Panc1 (cell line): ENCODE data around the gene APCDD1. TPM values are rescaled to one million over a fixed set of nuclear protein-coding genes. Genes with fewer than 3 reads are reported as not detected.

ENCODE experiments used
- ATAC-seq: fragments of 200-7000 bp; cut with Tn5 transposase; 2 replicates; pipeline ENCODE4 v1.9.1; 2020; ENCODE audit warnings: mild to moderate bottlenecking, moderate library complexity
- BruUV-seq: library from RNA; stranded (reverse); fragments of 400-500 nt; replicated peaks from 2 replicates; lab custom pipeline; 2021; lab: Mats Ljungman, UMichigan
- CTCF ChIA-PET: fragments of 300-600 bp; sonication (Branson Sonifier 250); formaldehyde crosslinking; loops from one replicate; lab custom pipeline; 2022; ENCODE audit warnings: antibody characterized with exemption; lab: Charles Lee
- POLR2A ChIA-PET: fragments of 300-600 bp; sonication (Branson Sonifier 250); formaldehyde crosslinking; loops from one replicate; lab custom pipeline; 2022; ENCODE audit warnings: antibody characterized with exemption; lab: Charles Lee
- DNase-seq: peaks from one replicate; pipeline ENCODE4 v3.0.0-alpha.2; 2010; ENCODE audit warnings: low read depth, low spot score
- H3K27ac ChIP-seq: 2 replicates; pipeline ENCODE4 v1.5.1; 2011; ENCODE audit warnings: mild to moderate bottlenecking, low read length, inconsistent platforms
- H3K27me3 ChIP-seq: fragments of 200-500 bp; sonication (Bioruptor generic); 2 replicates; pipeline ENCODE4 v1.6.0; 2014; ENCODE audit warnings: low read length, inconsistent platforms; ENCODE audit not compliant: control insufficient read depth, insufficient read depth
- H3K36me3 ChIP-seq: fragments of 200-500 bp; sonication (Bioruptor generic); 2 replicates; pipeline ENCODE4 v1.5.1; 2014; ENCODE audit warnings: inconsistent platforms, mild to moderate bottlenecking, low read length, moderate library complexity; ENCODE audit not compliant: control insufficient read depth, insufficient read depth
- H3K4me1 ChIP-seq: 2 replicates; pipeline ENCODE4 v1.5.1; 2011; ENCODE audit warnings: inconsistent platforms, mild to moderate bottlenecking, low read length, moderate library complexity; ENCODE audit not compliant: control insufficient read depth, insufficient read depth
- H3K4me3 ChIP-seq, 2 experiments: 2 replicates each; pipeline ENCODE4 v1.5.1; 2011 to 2012; ENCODE audit warnings: low read depth in 2 of 2, low read length in 2 of 2, mild to moderate bottlenecking in 2 of 2, inconsistent platforms in 1 of 2, moderate library complexity in 1 of 2
- H3K9me3 ChIP-seq: fragments of 200-500 bp; sonication (Bioruptor generic); 2 replicates; pipeline ENCODE4 v1.5.1; 2014; ENCODE audit warnings: low read depth, mild to moderate bottlenecking, inconsistent platforms, low read length, moderate library complexity; ENCODE audit not compliant: control insufficient read depth, insufficient read depth
- POLR2AphosphoS5 ChIP-seq: IDR thresholded peaks from 2 replicates; pipeline ENCODE4 v1.6.1; 2012; ENCODE audit warnings: mild to moderate bottlenecking, low read depth, low read length, moderate library complexity
- SIN3A ChIP-seq: IDR thresholded peaks from 2 replicates; pipeline ENCODE4 v1.6.1; 2012; ENCODE audit warnings: low read depth, mild to moderate bottlenecking, low read length, moderate library complexity, borderline replicate concordance; ENCODE audit not compliant: insufficient read depth
- TCF7L2 ChIP-seq: IDR thresholded peaks from 2 replicates; pipeline ENCODE4 v1.6.1; 2011; ENCODE audit warnings: mild to moderate bottlenecking, low read depth, low read length, inconsistent platforms
- in situ Hi-C: cut with HindIII; loops from 2 replicates; pipeline ENCODE4 v1.10.0; 2016; ENCODE audit warnings: low sequenced_read_pairs, low pct_unique_long_range_greater_than_20kb
- intact Hi-C: fragments of 100-400 bp; cut with micrococcal nuclease; formaldehyde crosslinking; loops from one replicate; pipeline ENCODE4 v1.10.0; 2022; ENCODE audit not compliant: unreplicated experiment
- total RNA-seq: library from RNA; stranded (reverse); gene quantifications from one replicate; pipeline ENCODE4 v1.2.1, GENCODE V29; 2021; ENCODE audit not compliant: unreplicated experiment
- TF ChIP-seq, protein P1 (sequence below), 2 experiments: IDR thresholded peaks; 2 replicates each; pipeline ENCODE4 v1.6.1; 2011 to 2012; ENCODE audit warnings: low read depth in 2 of 2, control low read depth in 1 of 2, low read length in 1 of 2, mild to moderate bottlenecking in 1 of 2, moderate library complexity in 1 of 2; ENCODE audit not compliant: insufficient read depth in 1 of 2
- TF ChIP-seq, protein P2 (sequence below): fragments of 450-650 bp; IDR thresholded peaks from 2 replicates; pipeline ENCODE4 v1.5.1; 2017; ENCODE audit warnings: mild to moderate bottlenecking

Gene APCDD1
- total RNA-seq, 1 experiment from 2014 or later = 0.36 TPM

DNA sequence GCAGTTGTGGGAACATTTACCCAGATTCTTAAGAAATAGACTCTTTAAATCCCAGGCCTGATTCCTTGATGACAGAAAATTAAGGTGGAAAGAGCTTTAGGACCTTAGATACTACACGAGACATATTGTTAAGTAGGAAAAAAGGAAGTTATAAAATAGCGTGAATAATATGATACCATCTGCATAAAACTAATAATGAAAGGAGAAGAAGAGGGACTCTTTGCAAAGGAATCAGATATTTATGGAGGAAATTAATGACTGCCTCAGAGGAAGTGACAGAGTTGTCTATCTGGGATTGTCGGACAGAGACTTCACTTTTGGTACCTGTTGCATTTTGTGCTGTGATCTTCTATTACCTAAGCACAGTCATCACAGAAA lies 20.8 kb downstream of the APCDD1 start:
- in situ Hi-C loops = no loop called here
- intact Hi-C loops = loop anchor here (10.0 kb wide), 1 partner anchor 60 kb away; no protein-coding TSS in a partner anchor
- BruUV-seq = no TSS peak
- no peak for ATAC-seq
- Histone ChIP-seq H3K27ac (no peak overlapping the region), H3K36me3 (no peaks in the 10 kb centered on the region), H3K27me3 (peaks cover 19% of the 10 kb centered on the region), H3K4me1 (no peaks in the 10 kb centered on the region), H3K4me3 (no peak overlapping the region), H3K9me3 (no peaks in the 10 kb centered on the region)
- CTCF ChIA-PET = no interaction called here
- TF ChIP-seq TCF7L2 (no peak), POLR2AphosphoS5 (no peak), SIN3A (no peak)
- TF ChIP-seq, protein P1, sequence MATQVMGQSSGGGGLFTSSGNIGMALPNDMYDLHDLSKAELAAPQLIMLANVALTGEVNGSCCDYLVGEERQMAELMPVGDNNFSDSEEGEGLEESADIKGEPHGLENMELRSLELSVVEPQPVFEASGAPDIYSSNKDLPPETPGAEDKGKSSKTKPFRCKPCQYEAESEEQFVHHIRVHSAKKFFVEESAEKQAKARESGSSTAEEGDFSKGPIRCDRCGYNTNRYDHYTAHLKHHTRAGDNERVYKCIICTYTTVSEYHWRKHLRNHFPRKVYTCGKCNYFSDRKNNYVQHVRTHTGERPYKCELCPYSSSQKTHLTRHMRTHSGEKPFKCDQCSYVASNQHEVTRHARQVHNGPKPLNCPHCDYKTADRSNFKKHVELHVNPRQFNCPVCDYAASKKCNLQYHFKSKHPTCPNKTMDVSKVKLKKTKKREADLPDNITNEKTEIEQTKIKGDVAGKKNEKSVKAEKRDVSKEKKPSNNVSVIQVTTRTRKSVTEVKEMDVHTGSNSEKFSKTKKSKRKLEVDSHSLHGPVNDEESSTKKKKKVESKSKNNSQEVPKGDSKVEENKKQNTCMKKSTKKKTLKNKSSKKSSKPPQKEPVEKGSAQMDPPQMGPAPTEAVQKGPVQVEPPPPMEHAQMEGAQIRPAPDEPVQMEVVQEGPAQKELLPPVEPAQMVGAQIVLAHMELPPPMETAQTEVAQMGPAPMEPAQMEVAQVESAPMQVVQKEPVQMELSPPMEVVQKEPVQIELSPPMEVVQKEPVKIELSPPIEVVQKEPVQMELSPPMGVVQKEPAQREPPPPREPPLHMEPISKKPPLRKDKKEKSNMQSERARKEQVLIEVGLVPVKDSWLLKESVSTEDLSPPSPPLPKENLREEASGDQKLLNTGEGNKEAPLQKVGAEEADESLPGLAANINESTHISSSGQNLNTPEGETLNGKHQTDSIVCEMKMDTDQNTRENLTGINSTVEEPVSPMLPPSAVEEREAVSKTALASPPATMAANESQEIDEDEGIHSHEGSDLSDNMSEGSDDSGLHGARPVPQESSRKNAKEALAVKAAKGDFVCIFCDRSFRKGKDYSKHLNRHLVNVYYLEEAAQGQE (IDR thresholded peaks at IDR 0.05; ENCODE audit: insufficient read depth in 1 of 2, low read depth in 2 of 2, low read length in 1 of 2) = no peak
- TF ChIP-seq, protein P2, sequence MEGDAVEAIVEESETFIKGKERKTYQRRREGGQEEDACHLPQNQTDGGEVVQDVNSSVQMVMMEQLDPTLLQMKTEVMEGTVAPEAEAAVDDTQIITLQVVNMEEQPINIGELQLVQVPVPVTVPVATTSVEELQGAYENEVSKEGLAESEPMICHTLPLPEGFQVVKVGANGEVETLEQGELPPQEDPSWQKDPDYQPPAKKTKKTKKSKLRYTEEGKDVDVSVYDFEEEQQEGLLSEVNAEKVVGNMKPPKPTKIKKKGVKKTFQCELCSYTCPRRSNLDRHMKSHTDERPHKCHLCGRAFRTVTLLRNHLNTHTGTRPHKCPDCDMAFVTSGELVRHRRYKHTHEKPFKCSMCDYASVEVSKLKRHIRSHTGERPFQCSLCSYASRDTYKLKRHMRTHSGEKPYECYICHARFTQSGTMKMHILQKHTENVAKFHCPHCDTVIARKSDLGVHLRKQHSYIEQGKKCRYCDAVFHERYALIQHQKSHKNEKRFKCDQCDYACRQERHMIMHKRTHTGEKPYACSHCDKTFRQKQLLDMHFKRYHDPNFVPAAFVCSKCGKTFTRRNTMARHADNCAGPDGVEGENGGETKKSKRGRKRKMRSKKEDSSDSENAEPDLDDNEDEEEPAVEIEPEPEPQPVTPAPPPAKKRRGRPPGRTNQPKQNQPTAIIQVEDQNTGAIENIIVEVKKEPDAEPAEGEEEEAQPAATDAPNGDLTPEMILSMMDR = no peak
- POLR2A ChIA-PET = no interaction called here
- DNase-seq = no peak

DNA sequence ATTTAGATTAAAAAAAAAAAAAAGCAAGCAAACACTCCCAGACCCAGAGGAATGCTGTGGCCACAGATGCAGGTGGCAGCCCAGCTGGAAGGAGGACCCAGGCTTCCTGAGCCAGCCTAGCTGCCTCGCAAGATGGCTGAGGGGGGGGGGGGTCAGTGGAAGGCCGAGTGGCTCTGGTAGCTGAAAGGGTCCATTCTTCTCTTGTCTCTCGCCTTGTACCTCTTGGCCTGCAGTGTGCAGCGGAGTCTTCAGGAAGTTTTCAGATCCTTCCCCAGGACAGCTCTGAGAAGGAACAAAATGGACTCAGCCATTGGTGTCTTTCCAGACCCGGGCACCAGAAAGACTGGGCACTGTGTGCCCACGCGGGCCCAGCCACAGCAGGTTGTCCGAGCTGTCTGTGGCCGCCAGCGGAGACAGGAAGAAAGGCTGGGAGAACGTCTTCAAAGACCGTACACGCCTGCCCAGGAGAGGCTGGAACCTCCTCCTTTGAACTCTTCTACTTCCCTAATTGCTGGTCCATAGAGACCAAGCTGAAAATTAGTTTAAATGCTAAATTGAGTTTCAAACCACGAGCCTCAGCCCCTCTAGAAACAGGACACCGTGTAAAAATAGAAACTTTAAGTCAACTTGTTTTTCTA lies 21.3 kb downstream of the APCDD1 start:
- TF ChIP-seq, protein P2 = no peak
- TF ChIP-seq SIN3A = no peak
- no peak for TF ChIP-seq POLR2AphosphoS5
- TF ChIP-seq TCF7L2 = no peak
- TF ChIP-seq, protein P1 (IDR thresholded peaks at IDR 0.05; ENCODE audit: insufficient read depth in 1 of 2, low read depth in 2 of 2, low read length in 1 of 2) = no peak
- H3K27ac ChIP-seq = no peak overlapping the region
- H3K36me3 ChIP-seq = no peaks in the 10 kb centered on the region
- H3K27me3 ChIP-seq = peaks cover 19% of the 10 kb centered on the region
- ChIA-PET CTCF (no interaction called here), POLR2A (no interaction called here)
- no peaks in the 10 kb centered on the region for H3K4me1 ChIP-seq
- BruUV-seq = no TSS peak
- ATAC-seq (no peak), DNase-seq (no peak)
- H3K9me3 ChIP-seq = no peaks in the 10 kb centered on the region
- in situ Hi-C loops (no loop called here), intact Hi-C loops (loop anchor here (10.0 kb wide), 1 partner anchor 61 kb away; no protein-coding TSS in a partner anchor)
- H3K4me3 ChIP-seq = no peak overlapping the region
